SK-N-SH treated with all-trans-retinoic acid at 6 μM for 48 hours (cell line): ENCODE results near the gene ATXN7.

ENCODE experiments used
- ATAC-seq: fragments of 200-7000 bp; cut with Tn5 transposase; 3 replicates; pipeline ENCODE4 v1.9.1; 2020; ENCODE audit warnings: mild to moderate bottlenecking, moderate library complexity
- ARNTL ChIP-seq: fragments of 450-650 bp; formaldehyde crosslinking; IDR thresholded peaks from 2 replicates; pipeline ENCODE4 v1.5.0; 2020; ENCODE audit warnings: low read depth, mild to moderate bottlenecking, moderate library complexity, borderline replicate concordance
- BACH2 ChIP-seq: fragments of 250-450 bp; sonication (Bioruptor Pico); IDR thresholded peaks from 2 replicates; pipeline ENCODE4 v1.9.0; 2021; ENCODE audit warnings: mild to moderate bottlenecking, borderline replicate concordance
- CSDC2 ChIP-seq: fragments of 250-450 bp; sonication (Bioruptor Pico); IDR thresholded peaks from 2 replicates; pipeline ENCODE4 v1.5.0; 2020; ENCODE audit warnings: mild to moderate bottlenecking, moderate library complexity
- ESRRG ChIP-seq: fragments of 250-450 bp; sonication (Bioruptor Pico); IDR thresholded peaks from 2 replicates; pipeline ENCODE4 v1.6.1; 2021; ENCODE audit warnings: mild to moderate bottlenecking
- GLIS3 ChIP-seq: fragments of 250-450 bp; sonication (Bioruptor Pico); IDR thresholded peaks from 2 replicates; pipeline ENCODE4 v1.5.0; 2020; ENCODE audit warnings: mild to moderate bottlenecking, moderate library complexity
- ISL1 ChIP-seq: fragments of 250-450 bp; sonication (Bioruptor Pico); IDR thresholded peaks from 2 replicates; pipeline ENCODE4 v2.1.2; 2022; ENCODE audit warnings: mild to moderate bottlenecking, moderate library complexity
- PPARA ChIP-seq: fragments of 250-450 bp; sonication (Bioruptor Pico); IDR thresholded peaks from 2 replicates; pipeline ENCODE4 v1.5.0; 2020; ENCODE audit warnings: mild to moderate bottlenecking, borderline replicate concordance
- RARB ChIP-seq: fragments of 250-450 bp; sonication (Bioruptor Pico); IDR thresholded peaks from 2 replicates; pipeline ENCODE4 v1.8.0; 2021; ENCODE audit warnings: mild to moderate bottlenecking, moderate library complexity
- TCF4 ChIP-seq: fragments of 250-450 bp; sonication (Bioruptor Pico); IDR thresholded peaks from 2 replicates; pipeline ENCODE4 v1.8.0; 2021; ENCODE audit warnings: mild to moderate bottlenecking, moderate library complexity, borderline replicate concordance
- TOX ChIP-seq: fragments of 250-450 bp; sonication (Bioruptor Pico); IDR thresholded peaks from 2 replicates; pipeline ENCODE4 v1.8.0; 2021; ENCODE audit warnings: mild to moderate bottlenecking, moderate library complexity, borderline replicate concordance
- ZC3H10 ChIP-seq: fragments of 250-450 bp; sonication (Bioruptor Pico); IDR thresholded peaks from 2 replicates; pipeline ENCODE4 v1.5.1; 2021; ENCODE audit warnings: mild to moderate bottlenecking, moderate library complexity
- ZFP3 ChIP-seq: fragments of 250-450 bp; sonication (Bioruptor Pico); IDR thresholded peaks from 2 replicates; pipeline ENCODE4 v1.5.0; 2020; ENCODE audit warnings: mild to moderate bottlenecking, moderate library complexity
- ZFP30 ChIP-seq: fragments of 450-650 bp; formaldehyde crosslinking; IDR thresholded peaks from 2 replicates; pipeline ENCODE4 v1.5.0; 2022; ENCODE audit warnings: mild to moderate bottlenecking, moderate library complexity
- ZNF565 ChIP-seq: fragments of 450-650 bp; formaldehyde crosslinking; conservative IDR thresholded peaks from 2 replicates; pipeline ENCODE4 v1.5.0; 2020; ENCODE audit warnings: low read depth, mild to moderate bottlenecking, moderate library complexity
- ZNF70 ChIP-seq: fragments of 450-650 bp; formaldehyde crosslinking; IDR thresholded peaks from 2 replicates; pipeline ENCODE4 v1.5.0; 2020; ENCODE audit warnings: mild to moderate bottlenecking, moderate library complexity
- ZNF8 ChIP-seq: fragments of 450-650 bp; formaldehyde crosslinking; IDR thresholded peaks from 2 replicates; pipeline ENCODE4 v1.5.0; 2020; ENCODE audit warnings: mild to moderate bottlenecking, moderate library complexity
- TF ChIP-seq, protein P1 (sequence below): fragments of 250-450 bp; sonication (Bioruptor Pico); IDR thresholded peaks from 2 replicates; pipeline ENCODE4 v1.5.0; 2020; ENCODE audit warnings: mild to moderate bottlenecking, moderate library complexity
- TF ChIP-seq, protein P2 (sequence below): fragments of 250-450 bp; sonication (Bioruptor Pico); IDR thresholded peaks from 2 replicates; pipeline ENCODE4 v1.8.0; 2021; ENCODE audit warnings: low read depth, mild to moderate bottlenecking, moderate library complexity, borderline replicate concordance
- TF ChIP-seq, protein P3 (sequence below): fragments of 250-450 bp; sonication (Bioruptor Pico); IDR thresholded peaks from 2 replicates; pipeline ENCODE4 v1.5.1; 2021; ENCODE audit warnings: mild to moderate bottlenecking, moderate library complexity
- TF ChIP-seq, protein P4 (sequence below): fragments of 250-450 bp; sonication (Bioruptor Pico); IDR thresholded peaks from 2 replicates; pipeline ENCODE4 v1.8.0; 2020; ENCODE audit warnings: mild to moderate bottlenecking, moderate library complexity, borderline replicate concordance

Gene ATXN7

DNA sequence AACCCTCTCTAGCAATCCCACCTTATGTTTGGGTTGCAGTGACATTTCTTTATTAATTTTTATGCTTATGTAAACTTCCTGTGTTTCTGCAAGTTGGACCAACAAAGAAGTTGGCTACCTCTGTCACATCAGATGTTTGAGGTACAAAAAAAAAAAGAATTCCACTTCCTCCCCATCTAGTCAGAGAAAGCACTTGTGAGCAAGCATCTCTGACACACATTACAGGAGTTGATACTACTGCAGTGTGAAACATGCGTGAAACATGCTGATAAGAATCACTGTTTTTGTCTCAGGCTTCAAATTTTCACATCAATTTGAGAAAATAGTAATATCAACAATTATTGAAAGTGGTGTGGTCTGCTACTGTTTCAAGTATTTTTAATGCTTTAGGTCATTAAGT lies 47.2 kb downstream of the ATXN7 start:
- ATAC-seq: no peak
- TF ChIP-seq, protein P1, sequence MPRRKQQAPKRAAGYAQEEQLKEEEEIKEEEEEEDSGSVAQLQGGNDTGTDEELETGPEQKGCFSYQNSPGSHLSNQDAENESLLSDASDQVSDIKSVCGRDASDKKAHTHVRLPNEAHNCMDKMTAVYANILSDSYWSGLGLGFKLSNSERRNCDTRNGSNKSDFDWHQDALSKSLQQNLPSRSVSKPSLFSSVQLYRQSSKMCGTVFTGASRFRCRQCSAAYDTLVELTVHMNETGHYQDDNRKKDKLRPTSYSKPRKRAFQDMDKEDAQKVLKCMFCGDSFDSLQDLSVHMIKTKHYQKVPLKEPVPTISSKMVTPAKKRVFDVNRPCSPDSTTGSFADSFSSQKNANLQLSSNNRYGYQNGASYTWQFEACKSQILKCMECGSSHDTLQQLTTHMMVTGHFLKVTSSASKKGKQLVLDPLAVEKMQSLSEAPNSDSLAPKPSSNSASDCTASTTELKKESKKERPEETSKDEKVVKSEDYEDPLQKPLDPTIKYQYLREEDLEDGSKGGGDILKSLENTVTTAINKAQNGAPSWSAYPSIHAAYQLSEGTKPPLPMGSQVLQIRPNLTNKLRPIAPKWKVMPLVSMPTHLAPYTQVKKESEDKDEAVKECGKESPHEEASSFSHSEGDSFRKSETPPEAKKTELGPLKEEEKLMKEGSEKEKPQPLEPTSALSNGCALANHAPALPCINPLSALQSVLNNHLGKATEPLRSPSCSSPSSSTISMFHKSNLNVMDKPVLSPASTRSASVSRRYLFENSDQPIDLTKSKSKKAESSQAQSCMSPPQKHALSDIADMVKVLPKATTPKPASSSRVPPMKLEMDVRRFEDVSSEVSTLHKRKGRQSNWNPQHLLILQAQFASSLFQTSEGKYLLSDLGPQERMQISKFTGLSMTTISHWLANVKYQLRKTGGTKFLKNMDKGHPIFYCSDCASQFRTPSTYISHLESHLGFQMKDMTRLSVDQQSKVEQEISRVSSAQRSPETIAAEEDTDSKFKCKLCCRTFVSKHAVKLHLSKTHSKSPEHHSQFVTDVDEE (CRISPR knock-in tag): no peak
- TF ChIP-seq ARNTL: no peak
- TF ChIP-seq TOX (CRISPR knock-in tag): no peak

DNA sequence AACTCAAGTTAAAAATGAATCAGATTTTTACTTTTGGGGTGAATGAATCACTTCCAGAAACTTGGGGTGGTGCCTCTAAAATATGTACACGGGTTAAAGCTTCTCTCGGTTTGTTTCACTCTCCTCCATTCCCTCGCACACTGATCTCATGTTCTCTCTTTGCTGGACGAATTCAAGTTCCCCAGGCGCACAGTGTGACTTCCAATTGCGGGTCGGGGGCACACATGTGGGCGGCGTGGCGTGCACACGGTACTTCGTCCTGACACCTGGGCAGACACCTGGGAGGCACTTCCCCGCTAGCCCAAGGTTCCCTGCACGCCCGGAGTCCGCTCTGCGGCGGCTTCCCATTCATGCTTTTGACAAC lies 47.8 kb downstream of the ATXN7 start:
- no peak for TF ChIP-seq BACH2 (CRISPR knock-in tag)
- TF ChIP-seq, protein P2, sequence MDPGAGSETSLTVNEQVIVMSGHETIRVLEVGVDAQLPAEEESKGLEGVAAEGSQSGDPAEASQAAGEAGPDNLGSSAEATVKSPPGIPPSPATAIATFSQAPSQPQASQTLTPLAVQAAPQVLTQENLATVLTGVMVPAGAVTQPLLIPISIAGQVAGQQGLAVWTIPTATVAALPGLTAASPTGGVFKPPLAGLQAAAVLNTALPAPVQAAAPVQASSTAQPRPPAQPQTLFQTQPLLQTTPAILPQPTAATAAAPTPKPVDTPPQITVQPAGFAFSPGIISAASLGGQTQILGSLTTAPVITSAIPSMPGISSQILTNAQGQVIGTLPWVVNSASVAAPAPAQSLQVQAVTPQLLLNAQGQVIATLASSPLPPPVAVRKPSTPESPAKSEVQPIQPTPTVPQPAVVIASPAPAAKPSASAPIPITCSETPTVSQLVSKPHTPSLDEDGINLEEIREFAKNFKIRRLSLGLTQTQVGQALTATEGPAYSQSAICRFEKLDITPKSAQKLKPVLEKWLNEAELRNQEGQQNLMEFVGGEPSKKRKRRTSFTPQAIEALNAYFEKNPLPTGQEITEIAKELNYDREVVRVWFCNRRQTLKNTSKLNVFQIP (CRISPR knock-in tag): no peak
- TF ChIP-seq TOX (CRISPR knock-in tag): no peak
- TF ChIP-seq ZNF565: no peak
- TF ChIP-seq TCF4 (CRISPR knock-in tag): no peak
- no peak for TF ChIP-seq ARNTL
- no peak for TF ChIP-seq CSDC2 (CRISPR knock-in tag)
- no peak for TF ChIP-seq ESRRG (CRISPR knock-in tag)
- TF ChIP-seq, protein P3, sequence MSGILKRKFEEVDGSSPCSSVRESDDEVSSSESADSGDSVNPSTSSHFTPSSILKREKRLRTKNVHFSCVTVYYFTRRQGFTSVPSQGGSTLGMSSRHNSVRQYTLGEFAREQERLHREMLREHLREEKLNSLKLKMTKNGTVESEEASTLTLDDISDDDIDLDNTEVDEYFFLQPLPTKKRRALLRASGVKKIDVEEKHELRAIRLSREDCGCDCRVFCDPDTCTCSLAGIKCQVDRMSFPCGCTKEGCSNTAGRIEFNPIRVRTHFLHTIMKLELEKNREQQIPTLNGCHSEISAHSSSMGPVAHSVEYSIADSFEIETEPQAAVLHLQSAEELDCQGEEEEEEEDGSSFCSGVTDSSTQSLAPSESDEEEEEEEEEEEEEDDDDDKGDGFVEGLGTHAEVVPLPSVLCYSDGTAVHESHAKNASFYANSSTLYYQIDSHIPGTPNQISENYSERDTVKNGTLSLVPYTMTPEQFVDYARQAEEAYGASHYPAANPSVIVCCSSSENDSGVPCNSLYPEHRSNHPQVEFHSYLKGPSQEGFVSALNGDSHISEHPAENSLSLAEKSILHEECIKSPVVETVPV (CRISPR knock-in tag): no peak
- no peak for TF ChIP-seq ZFP3 (CRISPR knock-in tag)
- no peak for TF ChIP-seq ZNF70 (CRISPR knock-in tag)
- TF ChIP-seq ZC3H10 (CRISPR knock-in tag): no peak
- TF ChIP-seq RARB (CRISPR knock-in tag): no peak
- TF ChIP-seq ISL1: no peak
- no peak for TF ChIP-seq GLIS3 (CRISPR knock-in tag)
- TF ChIP-seq, protein P1 (CRISPR knock-in tag): no peak
- TF ChIP-seq PPARA (CRISPR knock-in tag): no peak
- no peak for TF ChIP-seq ZFP30
- no peak for TF ChIP-seq ZNF8 (CRISPR knock-in tag)
- TF ChIP-seq, protein P4, sequence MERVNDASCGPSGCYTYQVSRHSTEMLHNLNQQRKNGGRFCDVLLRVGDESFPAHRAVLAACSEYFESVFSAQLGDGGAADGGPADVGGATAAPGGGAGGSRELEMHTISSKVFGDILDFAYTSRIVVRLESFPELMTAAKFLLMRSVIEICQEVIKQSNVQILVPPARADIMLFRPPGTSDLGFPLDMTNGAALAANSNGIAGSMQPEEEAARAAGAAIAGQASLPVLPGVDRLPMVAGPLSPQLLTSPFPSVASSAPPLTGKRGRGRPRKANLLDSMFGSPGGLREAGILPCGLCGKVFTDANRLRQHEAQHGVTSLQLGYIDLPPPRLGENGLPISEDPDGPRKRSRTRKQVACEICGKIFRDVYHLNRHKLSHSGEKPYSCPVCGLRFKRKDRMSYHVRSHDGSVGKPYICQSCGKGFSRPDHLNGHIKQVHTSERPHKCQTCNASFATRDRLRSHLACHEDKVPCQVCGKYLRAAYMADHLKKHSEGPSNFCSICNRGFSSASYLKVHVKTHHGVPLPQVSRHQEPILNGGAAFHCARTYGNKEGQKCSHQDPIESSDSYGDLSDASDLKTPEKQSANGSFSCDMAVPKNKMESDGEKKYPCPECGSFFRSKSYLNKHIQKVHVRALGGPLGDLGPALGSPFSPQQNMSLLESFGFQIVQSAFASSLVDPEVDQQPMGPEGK: no peak
- TF ChIP-seq, all 23 proteins: peak for 0
- ATAC-seq: peak; percentile 15; the same call in 2 of the 3 replicates
